Aorta (tissue), 5 donors: ENCODE measurements around the gene EHD4. TPM values are rescaled to one million over a fixed set of nuclear protein-coding genes. Genes with fewer than 3 reads are reported as not detected.

Experiments
- ATAC-seq: fragments of 200-7000 bp; cut with Tn5 transposase; one replicate; pipeline ENCODE4 v1.9.1; 2022; ENCODE audit warnings: moderate library complexity; ENCODE audit not compliant: low FRiP score
- DNase-seq, 2 donors: peaks; one replicate each; pipeline ENCODE4 v3.0.0-alpha.2; 2020
- H3K27ac ChIP-seq, 2 donors: one replicate each; pipeline ENCODE4 v1.5.1; 2013; ENCODE audit warnings: low read length in 2 of 2, mild to moderate bottlenecking in 2 of 2, moderate library complexity in 2 of 2, control low read depth in 1 of 2, inconsistent platforms in 1 of 2, low read depth in 1 of 2
- H3K27me3 ChIP-seq, 2 donors: one replicate each; pipeline ENCODE4 v1.6.1; 2013; ENCODE audit warnings: control low read depth in 1 of 2, low read length in 1 of 2, mild to moderate bottlenecking in 1 of 2, moderate library complexity in 1 of 2; ENCODE audit not compliant: insufficient read depth in 2 of 2, control insufficient read depth in 1 of 2
- H3K36me3 ChIP-seq, 2 donors: one replicate each; pipeline ENCODE4 v1.6.1; 2013; ENCODE audit warnings: control low read depth in 1 of 2, low read length in 1 of 2, mild to moderate bottlenecking in 1 of 2; ENCODE audit not compliant: insufficient read depth in 2 of 2, control insufficient read depth in 1 of 2
- H3K4me1 ChIP-seq, 2 donors: one replicate each; pipeline ENCODE4 v1.6.1; 2013; ENCODE audit warnings: low read length in 2 of 2, control low read depth in 1 of 2, mild to moderate bottlenecking in 1 of 2, moderate library complexity in 1 of 2; ENCODE audit not compliant: insufficient read depth in 2 of 2, control insufficient read depth in 1 of 2
- H3K4me3 ChIP-seq, 2 donors: one replicate each; pipeline ENCODE4 v1.5.1; 2013; ENCODE audit warnings: low read length in 2 of 2, control low read depth in 1 of 2, mild to moderate bottlenecking in 1 of 2
- H3K9me3 ChIP-seq: one replicate; pipeline ENCODE4 v1.6.1; 2013; ENCODE audit warnings: mild to moderate bottlenecking, low read length; ENCODE audit not compliant: control insufficient read depth
- WGBS, 2 donors: extraction: QIAGEN DNeasy Blood & Tissue Kit; methylation state at CpG; one replicate each; pipeline ENCODE4 v1.1.7; 2013; 5-methylcytosine and 5-hydroxymethylcytosine counted together
- intact Hi-C, 2 donors: fragments of 100-400 bp; cut with DNase I; formaldehyde crosslinking; loops; one replicate each; pipeline versions ENCODE4 v1.14.2 to v1.15.0; 2022
- polyA plus RNA-seq, 2 donors: library from polyadenylated mRNA; stranded (reverse); fragments of 200-250 nt; gene quantifications; one replicate each; pipeline ENCODE4 v1.2.3, GENCODE V29; 2013
- total RNA-seq, 2 donors: library from RNA; stranded (reverse); fragmentation: NEBNext Ultra II Directional; extraction: Animal tissue kit (Norgen Biotek cat#: 25700); gene quantifications; one replicate each; pipeline ENCODE4 v1.2.1, GENCODE V29; 2021
- donor health status: healthy with polysubstance abuse.
- donor health status: Bipolar disorder and iron deficiency.
- donor health status: DM: no; HTN: no; CAD: no.
- donor health status: DM: no; HTN: no; CAD: no.
- donor health status: DM: yes; HTN: yes; CAD: no.

EHD4 gene
- total and polyA plus RNA-seq, 4 donors, result 11.4 to 56.6 (median 30.0) TPM

DNA sequence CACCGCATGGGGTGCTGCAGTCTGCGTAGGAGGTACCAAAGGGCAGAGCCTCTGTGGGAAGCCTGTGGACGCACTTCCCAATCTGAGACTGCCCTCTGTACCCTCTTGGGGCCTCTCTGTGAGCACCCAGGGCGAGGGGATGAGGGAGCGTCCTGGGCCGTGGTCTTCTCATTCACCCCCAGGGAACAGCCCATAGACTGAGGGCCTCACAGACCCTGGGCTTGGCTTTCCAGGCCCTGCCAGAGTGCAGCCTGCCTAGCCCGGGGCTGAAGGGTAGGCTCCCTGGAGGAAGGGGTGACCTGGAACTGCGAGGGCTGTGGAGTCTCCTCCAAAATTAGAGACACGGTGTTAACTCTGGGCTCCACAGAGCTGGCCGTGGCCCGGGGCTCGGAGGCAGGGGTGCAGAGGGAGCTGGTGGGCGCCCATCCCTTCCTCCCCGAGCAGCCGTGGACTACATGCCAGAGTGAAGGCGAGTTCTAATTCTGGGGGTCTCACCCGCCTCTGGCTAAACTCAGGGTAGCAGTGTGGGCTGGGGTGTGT lies 78.0 kb downstream of the EHD4 start:
- intact Hi-C loops, result loop anchor here in 1 of 2 donors (10.0 kb wide), 1 partner anchor 170 kb away; no protein-coding TSS in a partner anchor
- no peak overlapping the region for H3K4me3 ChIP-seq
- no peaks in the 10 kb centered on the region for H3K9me3 ChIP-seq
- H3K36me3 ChIP-seq, result no peaks in the 10 kb centered on the region
- DNase-seq, result no peak
- H3K27ac ChIP-seq, result peak overlapping the region in 1 of 2 donors; percentile 27
- H3K4me1 ChIP-seq, result no peaks in the 10 kb centered on the region
- no peaks in the 10 kb centered on the region for H3K27me3 ChIP-seq
- ATAC-seq, result peak; percentile 3
- 47 to 48% methylated on average over 17 of the region's 17 CpGs for WGBS, 2 donors

DNA sequence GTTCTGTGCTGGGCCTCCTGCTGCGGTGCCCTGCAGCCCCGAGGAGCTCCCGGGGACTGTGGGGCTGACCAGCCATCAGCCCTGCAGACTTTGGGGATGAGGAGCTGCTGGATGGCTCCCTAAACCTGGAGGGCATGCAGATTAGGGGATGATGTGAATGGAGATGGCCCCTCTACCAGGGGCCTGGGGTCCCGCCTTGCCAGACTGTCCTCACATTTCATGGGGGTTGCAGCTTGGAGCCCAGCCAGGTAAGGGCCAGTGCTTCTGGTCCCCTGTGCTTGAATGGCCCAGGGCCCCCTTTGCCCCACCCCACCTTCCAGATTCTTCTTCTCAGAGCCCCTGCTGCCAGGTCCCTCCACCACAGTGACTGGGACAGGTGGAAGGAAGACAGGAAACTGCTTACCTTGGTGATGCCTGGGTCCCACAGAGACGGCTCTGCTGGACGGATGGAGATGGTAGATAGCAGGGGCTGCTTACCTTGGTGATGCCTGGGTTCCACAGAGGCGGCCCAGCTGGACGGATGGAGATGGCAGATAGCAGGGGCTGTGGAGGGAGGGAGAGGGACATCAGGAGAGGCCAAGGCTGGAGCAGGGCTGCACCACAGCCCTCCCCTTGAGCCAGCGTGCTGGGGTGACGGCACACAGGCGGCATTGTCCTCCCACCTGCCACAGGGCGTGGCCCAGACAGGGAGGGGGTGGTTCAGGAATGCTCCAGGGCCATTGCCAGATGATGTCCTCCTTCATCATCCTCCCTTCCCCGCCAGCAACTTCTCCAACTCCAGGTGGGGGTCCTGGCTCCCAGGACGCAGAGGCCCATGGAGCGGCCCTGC lies 78.7 kb downstream of the EHD4 start, which contains the start of gene SPTBN5:
SPTBN5 (minus strand) TSS at position 632 of the 829 bp plus-strand sequence; CDS start at position 76, 556 bp downstream.
- DNase-seq, result peak in 1 of 2 donors; percentile 67
- WGBS, 2 donors, result 91 to 95% methylated on average over 15 of the region's 15 CpGs

DNA sequence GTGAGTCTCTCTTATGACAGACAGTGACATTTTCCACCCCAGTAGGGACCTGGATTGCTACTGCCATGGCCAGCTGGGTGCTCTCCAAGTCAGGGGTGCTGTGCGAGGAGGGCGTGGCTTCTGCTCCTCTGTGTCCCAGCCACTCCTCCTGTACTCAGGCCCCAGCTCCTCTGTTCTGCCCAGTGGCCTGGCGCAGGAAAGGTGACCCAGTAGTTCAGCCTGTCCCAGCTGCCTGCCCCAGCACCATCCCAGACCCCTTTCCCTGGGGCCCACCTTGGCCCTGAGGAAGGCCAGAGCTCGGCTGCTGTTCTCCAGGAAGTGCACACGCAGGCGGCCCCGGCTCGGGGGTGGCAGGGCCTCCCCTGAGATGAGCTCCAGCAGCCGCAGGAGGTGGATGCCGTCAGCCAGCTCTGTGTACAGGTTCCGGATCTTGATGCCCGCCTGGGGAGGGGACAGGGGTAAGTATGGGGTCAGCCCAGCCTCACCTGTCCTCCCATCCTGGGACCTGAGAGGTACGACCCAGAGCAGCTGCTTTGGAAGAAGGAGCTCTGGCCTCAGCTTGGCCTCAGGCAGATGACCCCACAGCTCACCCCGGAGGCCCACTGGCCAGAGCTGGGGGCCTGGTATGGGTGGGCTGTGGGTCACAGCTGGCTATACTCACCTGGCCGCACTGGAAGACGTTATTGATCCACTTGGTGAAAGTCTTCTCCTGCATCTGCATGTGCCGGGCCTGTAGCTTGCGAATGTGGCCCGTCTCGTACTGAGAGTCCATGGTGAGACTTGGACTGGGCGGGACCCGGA lies 79.5 kb downstream of the EHD4 start:
- intact Hi-C loops, result loop anchor here in 1 of 2 donors (10.0 kb wide), 1 partner anchor 172 kb away; no protein-coding TSS in a partner anchor

More for the DNA sequence above, 78.7 kb downstream of the EHD4 start, which contains the start of gene SPTBN5:
- Histone ChIP-seq H3K27ac (peak within 1 kb of the TSS in 1 of 2 donors; percentile 38), H3K36me3 (no peaks in the 10 kb centered on the region), H3K4me1 (no peaks in the 10 kb centered on the region), H3K9me3 (no peaks in the 10 kb centered on the region), H3K27me3 (no peaks in the 10 kb centered on the region), H3K4me3 (no peak within 1 kb of the TSS)
- ATAC-seq, result no peak
- intact Hi-C loops, result loop anchor here in 1 of 2 donors (10.0 kb wide), 1 partner anchor 171 kb away; no protein-coding TSS in a partner anchor

GRCh38 chr15:41891946-41892345 lies 80.4 kb downstream of the EHD4 start:
- H3K4me3 ChIP-seq, result no peak overlapping the region
- DNase-seq (no peak), ATAC-seq (no peak)
- 89 to 93% methylated on average over 3 of the region's 3 CpGs for WGBS, 2 donors
- H3K27me3 ChIP-seq, result no peaks in the 10 kb centered on the region
- intact Hi-C loops, result loop anchor here in 1 of 2 donors (10.0 kb wide), 1 partner anchor 173 kb away; no protein-coding TSS in a partner anchor
- no peaks in the 10 kb centered on the region for H3K4me1 ChIP-seq
- H3K27ac ChIP-seq, result no peak overlapping the region
- no peaks in the 10 kb centered on the region for H3K9me3 ChIP-seq
- H3K36me3 ChIP-seq, result no peaks in the 10 kb centered on the region

More for the DNA sequence above, 79.5 kb downstream of the EHD4 start:
- H3K27ac ChIP-seq, result no peak overlapping the region
- H3K9me3 ChIP-seq, result no peaks in the 10 kb centered on the region
- no peaks in the 10 kb centered on the region for H3K36me3 ChIP-seq
- ATAC-seq (no peak), DNase-seq (no peak)
- WGBS, 2 donors, result 87 to 88% methylated on average over 22 of the region's 22 CpGs
- H3K27me3 ChIP-seq, result no peaks in the 10 kb centered on the region
- H3K4me1 ChIP-seq, result no peaks in the 10 kb centered on the region
- H3K4me3 ChIP-seq, result no peak overlapping the region

GRCh38 chr15:41891226-41891625 lies 81.1 kb downstream of the EHD4 start:
- Histone ChIP-seq H3K4me1 (no peaks in the 10 kb centered on the region), H3K27ac (no peak overlapping the region), H3K4me3 (no peak overlapping the region), H3K36me3 (no peaks in the 10 kb centered on the region), H3K27me3 (no peaks in the 10 kb centered on the region), H3K9me3 (no peaks in the 10 kb centered on the region)
- ATAC-seq (no peak), DNase-seq (no peak)
- WGBS, 2 donors, result 93 to 94% methylated on average over 6 of the region's 6 CpGs
- intact Hi-C loops, result loop anchor here in 1 of 2 donors (10.0 kb wide), 1 partner anchor 174 kb away; no protein-coding TSS in a partner anchor

DNA sequence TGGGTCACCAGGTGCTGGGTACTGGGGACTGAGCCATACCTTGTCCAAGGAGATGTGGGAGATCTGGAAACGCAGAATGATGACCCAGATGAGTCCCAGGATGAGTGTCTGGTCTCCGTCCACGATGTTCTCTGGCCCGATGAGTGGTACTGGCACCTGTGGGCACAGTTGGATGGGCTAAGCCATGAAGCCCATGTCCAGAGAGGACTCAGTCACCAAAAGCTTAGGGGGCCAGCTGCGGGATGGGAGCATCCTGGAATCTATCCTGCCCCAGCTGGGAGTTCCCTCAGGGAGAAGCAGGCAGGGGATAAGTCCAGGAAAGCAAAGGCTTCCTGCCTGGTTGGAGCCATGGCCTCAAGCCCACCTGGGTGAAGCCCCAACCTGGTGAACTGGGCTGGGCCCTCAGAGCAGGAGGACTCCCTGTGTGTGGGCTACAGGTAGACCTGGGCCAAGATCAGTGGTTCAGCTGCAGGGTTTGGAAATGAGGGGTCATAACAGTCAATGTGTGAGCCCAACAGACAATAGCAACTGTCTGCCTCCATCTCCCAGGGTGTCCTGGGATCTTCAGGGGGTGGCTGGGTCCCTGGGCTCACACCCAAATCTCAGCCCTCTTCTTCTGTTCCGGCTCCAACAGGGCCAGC lies 82.2 kb downstream of the EHD4 start:
- intact Hi-C loops, result loop anchor here in 1 of 2 donors (10.0 kb wide), 1 partner anchor 175 kb away; no protein-coding TSS in a partner anchor
- no peak for ATAC-seq

DNA sequence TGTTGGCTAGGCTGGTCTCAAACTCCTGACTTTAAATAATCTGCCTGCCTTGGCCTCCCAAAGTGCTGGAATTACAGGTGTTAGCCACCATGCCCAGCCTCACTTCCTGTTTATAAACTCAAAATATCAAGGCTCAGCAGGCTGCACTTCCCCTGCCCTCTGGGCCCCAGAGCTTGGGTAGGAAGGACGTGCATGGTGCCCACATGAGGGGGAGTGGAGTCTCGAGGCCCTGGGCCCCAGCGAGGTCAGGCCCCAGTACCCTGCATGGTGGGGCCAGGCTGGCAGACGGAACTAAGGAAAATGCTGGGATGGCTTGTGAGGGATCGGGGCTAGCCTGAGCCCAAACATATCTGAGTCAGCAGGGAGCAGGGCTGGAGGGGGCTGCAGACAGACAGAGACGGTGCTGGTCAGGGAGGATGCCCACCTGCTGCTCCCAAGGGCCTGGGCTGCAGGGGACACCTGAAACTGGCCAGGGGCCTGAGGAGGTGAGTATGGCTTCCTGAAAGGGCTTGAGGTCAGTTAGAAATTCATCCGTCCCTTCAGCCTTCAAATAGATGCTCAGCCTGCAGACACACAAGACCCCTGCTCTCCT lies 83.6 kb downstream of the EHD4 start:
- WGBS, 2 donors, result 91 to 96% methylated on average over 7 of the region's 7 CpGs
- H3K9me3 ChIP-seq, result no peaks in the 10 kb centered on the region
- H3K4me1 ChIP-seq, result no peaks in the 10 kb centered on the region
- ATAC-seq (no peak), DNase-seq (no peak)
- no peaks in the 10 kb centered on the region for H3K27me3 ChIP-seq
- intact Hi-C loops, result no loop called here
- no peak overlapping the region for H3K4me3 ChIP-seq
- no peaks in the 10 kb centered on the region for H3K36me3 ChIP-seq
- H3K27ac ChIP-seq, result no peak overlapping the region

More for the DNA sequence above, 82.2 kb downstream of the EHD4 start:
- H3K36me3 ChIP-seq, result no peaks in the 10 kb centered on the region
- H3K27me3 ChIP-seq, result no peaks in the 10 kb centered on the region
- H3K27ac ChIP-seq, result no peak overlapping the region
- no peak overlapping the region for H3K4me3 ChIP-seq
- DNase-seq, result no peak
- H3K9me3 ChIP-seq, result no peaks in the 10 kb centered on the region
- no peaks in the 10 kb centered on the region for H3K4me1 ChIP-seq
- WGBS, 2 donors, result 97 to 98% methylated on average over 6 of the region's 6 CpGs
